ENCODE data around the gene ASTN2. TPM values are rescaled to one million over a fixed set of nuclear protein-coding genes. Genes with fewer than 3 reads are reported as not detected.

ASTN2 gene
- polyA plus RNA-seq, 2 donors = 0.26 to 0.35 TPM

DNA sequence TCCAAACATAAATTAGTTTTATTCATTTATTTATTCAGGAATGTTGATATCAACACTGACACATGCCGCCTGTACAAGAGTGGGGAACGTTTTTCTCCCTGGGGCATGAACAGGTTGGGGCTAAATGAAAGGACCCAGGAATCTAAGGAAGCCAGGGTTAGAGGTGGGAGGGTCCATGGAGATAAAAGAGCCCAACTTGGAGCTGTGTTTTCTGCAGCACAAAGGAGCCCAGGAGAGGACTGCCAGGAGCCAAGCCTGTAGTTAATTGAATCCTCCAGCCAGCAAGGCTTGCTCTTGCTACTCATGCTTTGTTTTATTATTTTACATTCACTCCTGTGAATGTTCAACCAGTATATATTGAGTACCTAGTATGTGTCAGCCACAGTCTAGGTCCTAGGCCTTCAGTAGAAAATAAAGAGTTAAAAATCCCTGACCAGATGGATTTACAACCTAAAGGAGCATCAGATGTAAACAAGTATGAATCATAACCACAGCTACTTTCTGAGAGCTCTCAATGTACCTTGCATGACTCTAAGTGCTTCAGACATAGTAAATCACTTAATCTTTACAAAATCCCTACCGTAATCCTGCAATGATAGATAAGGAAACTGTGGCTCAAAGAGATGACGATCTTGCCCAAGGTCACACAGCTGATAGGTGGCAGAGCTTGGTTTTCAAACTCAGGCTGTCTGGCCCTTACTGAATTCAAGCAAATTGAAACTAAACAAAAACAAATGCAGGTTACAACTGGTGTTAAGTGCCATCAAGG, 69.8 kb downstream of the ASTN2 start:
- WGBS, 2 donors = 33 to 35% methylated on average over 4 of the region's 4 CpGs

DNA sequence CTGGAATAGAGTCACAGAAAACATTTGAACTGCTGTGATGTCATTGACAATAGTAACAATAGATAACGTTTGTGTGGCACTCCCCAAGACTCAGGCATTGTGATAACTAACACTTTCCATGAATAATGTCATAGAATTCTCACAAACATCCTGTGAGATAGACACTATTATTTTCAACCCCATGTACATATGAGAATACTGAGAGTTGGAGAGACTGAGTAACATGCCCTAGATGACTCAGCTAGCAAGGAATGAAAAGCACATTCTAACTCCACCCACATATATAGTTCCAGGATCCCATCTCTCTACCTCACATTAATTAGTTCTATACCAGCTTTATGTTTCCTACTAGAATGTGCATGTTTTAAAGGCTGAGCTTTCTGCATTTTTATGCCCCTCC, 71.4 kb downstream of the ASTN2 start:
- H3K4me3 ChIP-seq (ENCODE audit: low read depth in 1 of 2, low read length in 2 of 2) = no peak overlapping the region
- no peaks in the 10 kb centered on the region for H3K27me3 ChIP-seq (ENCODE audit: control insufficient read depth in 1 of 2, insufficient read depth in 2 of 2, low read length in 2 of 2)
- 33 to 35% methylated on average over 1 of the region's 1 CpG for whole genome bisulfite sequencing, 2 donors
- H3K4me1 ChIP-seq (ENCODE audit: control insufficient read depth in 2 of 2, insufficient read depth in 2 of 2, low read length in 1 of 2) = no peaks in the 10 kb centered on the region
- H3K27ac ChIP-seq (ENCODE audit: low read depth in 2 of 2, low read length in 1 of 2) = no peak overlapping the region
- H3K36me3 ChIP-seq (ENCODE audit: control insufficient read depth in 2 of 2, insufficient read depth in 2 of 2, low read length in 1 of 2) = no peaks in the 10 kb centered on the region
- H3K9me3 ChIP-seq (ENCODE audit: control insufficient read depth in 2 of 2, insufficient read depth in 1 of 2, low read depth in 1 of 2, low read length in 1 of 2) = no peaks in the 10 kb centered on the region

More for the DNA sequence above, 69.8 kb downstream of the ASTN2 start:
- no peaks in the 10 kb centered on the region for H3K27me3 ChIP-seq (ENCODE audit: control insufficient read depth in 1 of 2, insufficient read depth in 2 of 2, low read length in 2 of 2)
- H3K36me3 ChIP-seq (ENCODE audit: control insufficient read depth in 2 of 2, insufficient read depth in 2 of 2, low read length in 1 of 2) = no peaks in the 10 kb centered on the region
- H3K9me3 ChIP-seq (ENCODE audit: control insufficient read depth in 2 of 2, insufficient read depth in 1 of 2, low read depth in 1 of 2, low read length in 1 of 2) = no peaks in the 10 kb centered on the region
- H3K4me1 ChIP-seq (ENCODE audit: control insufficient read depth in 2 of 2, insufficient read depth in 2 of 2, low read length in 1 of 2) = no peaks in the 10 kb centered on the region
- no peak overlapping the region for H3K4me3 ChIP-seq (ENCODE audit: low read depth in 1 of 2, low read length in 2 of 2)
- no peak overlapping the region for H3K27ac ChIP-seq (ENCODE audit: low read depth in 2 of 2, low read length in 1 of 2)

DNA sequence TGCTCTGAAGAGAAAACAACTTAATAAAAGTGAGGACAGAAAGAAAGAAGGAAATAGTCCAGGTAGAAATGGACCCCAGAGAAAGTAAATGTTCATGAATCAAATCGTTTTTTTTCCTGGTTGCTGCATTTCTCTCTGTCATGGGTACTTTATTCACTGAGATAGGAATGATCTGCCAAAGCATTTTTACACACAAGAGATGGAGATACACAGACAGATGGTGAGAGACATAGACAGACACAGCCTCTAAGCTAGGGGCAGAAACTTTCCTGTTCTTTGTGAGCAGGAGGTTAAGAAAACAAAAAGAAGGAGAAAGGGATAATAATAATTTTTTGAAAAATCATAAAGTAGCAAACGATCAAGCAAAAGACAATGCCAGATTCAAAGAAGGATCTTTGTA, 73.7 kb downstream of the ASTN2 start:
- Histone ChIP-seq H3K4me1 (ENCODE audit: control insufficient read depth in 2 of 2, insufficient read depth in 2 of 2, low read length in 1 of 2) (no peaks in the 10 kb centered on the region), H3K9me3 (ENCODE audit: control insufficient read depth in 2 of 2, insufficient read depth in 1 of 2, low read depth in 1 of 2, low read length in 1 of 2) (no peaks in the 10 kb centered on the region), H3K27ac (ENCODE audit: low read depth in 2 of 2, low read length in 1 of 2) (no peak overlapping the region), H3K36me3 (ENCODE audit: control insufficient read depth in 2 of 2, insufficient read depth in 2 of 2, low read length in 1 of 2) (no peaks in the 10 kb centered on the region), H3K4me3 (ENCODE audit: low read depth in 1 of 2, low read length in 2 of 2) (no peak overlapping the region), H3K27me3 (ENCODE audit: control insufficient read depth in 1 of 2, insufficient read depth in 2 of 2, low read length in 2 of 2) (no peaks in the 10 kb centered on the region)
- 52 to 60% methylated on average over 2 of the region's 2 CpGs for WGBS, 2 donors

DNA sequence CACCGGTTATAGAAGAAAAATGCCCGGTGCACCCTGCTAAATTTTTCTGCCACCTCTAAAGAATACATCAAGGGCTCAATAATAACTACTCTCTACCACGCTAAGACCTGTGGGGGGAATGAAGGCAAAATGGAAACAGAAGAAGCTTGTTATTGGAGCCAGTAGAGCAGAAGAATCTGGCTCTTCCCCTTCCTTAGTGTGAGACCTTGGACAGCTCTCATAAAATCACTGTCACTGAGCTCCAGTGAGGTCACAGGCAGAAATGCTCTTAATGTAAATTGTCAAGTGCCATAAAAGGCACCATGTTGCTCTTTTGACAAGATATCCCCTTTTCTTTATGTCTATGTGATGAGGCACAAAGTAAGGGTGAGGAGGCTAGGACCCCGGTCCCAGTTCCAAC, 74.4 kb downstream of the ASTN2 start:
- H3K27ac ChIP-seq (ENCODE audit: low read depth in 2 of 2, low read length in 1 of 2) = no peak overlapping the region
- H3K36me3 ChIP-seq (ENCODE audit: control insufficient read depth in 2 of 2, insufficient read depth in 2 of 2, low read length in 1 of 2) = no peaks in the 10 kb centered on the region
- no peaks in the 10 kb centered on the region for H3K4me1 ChIP-seq (ENCODE audit: control insufficient read depth in 2 of 2, insufficient read depth in 2 of 2, low read length in 1 of 2)
- H3K27me3 ChIP-seq (ENCODE audit: control insufficient read depth in 1 of 2, insufficient read depth in 2 of 2, low read length in 2 of 2) = no peaks in the 10 kb centered on the region
- WGBS, 2 donors = 87 to 89% methylated on average over 4 of the region's 4 CpGs
- H3K4me3 ChIP-seq (ENCODE audit: low read depth in 1 of 2, low read length in 2 of 2) = no peak overlapping the region
- H3K9me3 ChIP-seq (ENCODE audit: control insufficient read depth in 2 of 2, insufficient read depth in 1 of 2, low read depth in 1 of 2, low read length in 1 of 2) = no peaks in the 10 kb centered on the region

DNA sequence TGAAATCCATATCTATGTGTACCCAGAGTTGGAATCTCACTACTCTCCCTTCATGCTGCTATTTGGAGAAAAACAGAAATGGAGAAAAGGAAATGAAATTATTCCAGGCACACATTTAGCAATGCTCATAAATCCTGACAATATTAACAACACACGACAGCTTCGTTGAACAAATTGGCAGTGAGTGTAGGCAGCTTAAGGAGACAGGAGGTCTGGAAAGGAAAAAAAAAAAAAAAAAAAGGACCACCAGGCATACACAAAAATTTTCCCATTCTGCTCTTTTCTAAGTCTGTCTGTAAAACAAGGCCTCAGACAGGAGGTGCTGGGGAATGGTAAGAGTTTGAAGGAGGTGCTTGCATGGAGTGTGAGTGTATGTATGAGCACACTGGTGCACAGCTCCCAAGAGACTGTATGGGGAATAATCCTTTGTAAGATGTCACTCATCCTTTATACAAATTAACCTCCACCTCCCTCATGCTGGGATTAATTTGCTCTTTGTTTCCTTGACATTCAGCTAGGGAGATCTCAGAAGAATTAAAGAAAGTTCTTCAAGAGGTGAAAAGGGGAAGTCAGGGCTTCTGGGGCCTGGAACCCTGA, 78.9 kb downstream of the ASTN2 start:
- H3K9me3 ChIP-seq (ENCODE audit: control insufficient read depth in 2 of 2, insufficient read depth in 1 of 2, low read depth in 1 of 2, low read length in 1 of 2) = no peaks in the 10 kb centered on the region
- no peaks in the 10 kb centered on the region for H3K36me3 ChIP-seq (ENCODE audit: control insufficient read depth in 2 of 2, insufficient read depth in 2 of 2, low read length in 1 of 2)
- H3K4me1 ChIP-seq (ENCODE audit: control insufficient read depth in 2 of 2, insufficient read depth in 2 of 2, low read length in 1 of 2) = no peaks in the 10 kb centered on the region
- WGBS, 2 donors = 56 to 63% methylated on average over 2 of the region's 2 CpGs
- no peak overlapping the region for H3K27ac ChIP-seq (ENCODE audit: low read depth in 2 of 2, low read length in 1 of 2)
- no peaks in the 10 kb centered on the region for H3K27me3 ChIP-seq (ENCODE audit: control insufficient read depth in 1 of 2, insufficient read depth in 2 of 2, low read length in 2 of 2)
- H3K4me3 ChIP-seq (ENCODE audit: low read depth in 1 of 2, low read length in 2 of 2) = no peak overlapping the region

DNA sequence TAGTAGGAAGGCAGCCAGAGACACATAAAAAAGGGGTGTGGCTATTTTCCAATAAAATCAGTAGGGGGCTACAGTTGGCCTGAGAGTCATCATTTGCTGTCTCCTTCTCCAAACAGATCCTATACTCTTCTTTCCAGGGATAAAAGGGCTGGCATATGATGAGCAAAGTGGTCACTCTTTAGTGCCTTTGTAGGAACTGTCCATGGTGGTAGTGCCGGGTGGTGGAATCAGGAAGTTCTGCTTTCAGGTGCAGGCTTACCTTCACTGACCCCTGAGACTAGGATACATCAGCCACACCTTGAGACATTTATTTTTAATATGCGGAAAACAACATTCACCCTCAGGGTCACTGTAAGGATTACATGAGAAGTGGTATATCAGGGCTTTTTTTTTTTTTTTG, 80.8 kb downstream of the ASTN2 start:
- H3K36me3 ChIP-seq (ENCODE audit: control insufficient read depth in 2 of 2, insufficient read depth in 2 of 2, low read length in 1 of 2) = no peaks in the 10 kb centered on the region
- no peaks in the 10 kb centered on the region for H3K4me1 ChIP-seq (ENCODE audit: control insufficient read depth in 2 of 2, insufficient read depth in 2 of 2, low read length in 1 of 2)
- no peak overlapping the region for H3K4me3 ChIP-seq (ENCODE audit: low read depth in 1 of 2, low read length in 2 of 2)
- no peaks in the 10 kb centered on the region for H3K27me3 ChIP-seq (ENCODE audit: control insufficient read depth in 1 of 2, insufficient read depth in 2 of 2, low read length in 2 of 2)
- no peaks in the 10 kb centered on the region for H3K9me3 ChIP-seq (ENCODE audit: control insufficient read depth in 2 of 2, insufficient read depth in 1 of 2, low read depth in 1 of 2, low read length in 1 of 2)
- 75 to 90% methylated on average over 2 of the region's 2 CpGs for WGBS, 2 donors
- H3K27ac ChIP-seq (ENCODE audit: low read depth in 2 of 2, low read length in 1 of 2) = no peak overlapping the region

DNA sequence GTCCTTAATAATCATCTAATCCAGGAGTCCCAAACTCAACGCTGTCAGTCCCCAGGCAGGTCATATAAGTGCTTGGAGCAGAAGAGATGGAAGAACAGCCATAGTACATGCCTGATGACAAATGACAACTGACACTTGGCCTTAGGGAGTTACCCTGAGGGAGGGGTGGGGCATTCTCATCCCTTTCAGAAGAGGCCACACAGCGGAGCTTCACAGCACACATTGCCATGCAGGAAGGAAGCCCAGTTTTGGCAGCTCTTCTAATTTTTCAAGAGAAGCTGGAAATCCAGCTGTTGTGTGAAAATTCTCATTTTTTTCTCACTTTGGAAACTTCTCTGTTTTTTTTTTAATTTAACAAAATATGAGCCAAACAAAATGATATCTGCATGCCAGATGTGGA, 89.0 kb downstream of the ASTN2 start:
- 46 to 49% methylated on average over 2 of the region's 2 CpGs for WGBS, 2 donors

DNA sequence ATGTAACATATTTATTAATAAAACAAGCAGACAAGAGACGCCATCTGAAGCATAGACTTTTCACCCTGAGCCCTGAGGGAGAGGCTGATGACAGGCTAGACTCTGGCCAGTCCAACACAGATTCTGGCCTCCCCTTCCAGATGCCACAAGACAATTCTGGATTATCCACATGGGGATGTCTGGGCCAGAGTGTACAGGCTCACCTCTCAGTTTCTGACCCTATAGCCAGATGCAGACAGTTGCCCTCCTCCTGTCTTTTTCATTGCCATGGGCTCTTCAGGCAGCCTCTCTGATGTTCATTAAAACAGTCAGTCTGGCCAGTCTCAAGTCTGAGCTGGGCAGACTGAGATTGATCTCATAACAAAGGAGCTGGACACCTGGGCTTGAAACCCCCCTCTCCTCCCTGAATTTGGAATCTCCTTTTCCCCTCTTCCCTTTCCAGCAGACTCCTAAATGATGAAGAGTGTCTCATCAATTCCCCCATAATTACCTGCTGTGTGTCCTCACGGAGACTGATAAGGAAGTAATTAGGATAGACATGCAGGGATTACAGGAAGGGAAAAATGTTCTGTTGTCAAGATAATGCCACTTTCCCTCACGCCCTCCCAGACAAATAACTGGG, 89.6 kb downstream of the ASTN2 start:
- 46 to 59% methylated on average over 3 of the region's 3 CpGs for WGBS, 2 donors
- Histone ChIP-seq H3K27ac (ENCODE audit: low read depth in 2 of 2, low read length in 1 of 2) (no peak overlapping the region), H3K27me3 (ENCODE audit: control insufficient read depth in 1 of 2, insufficient read depth in 2 of 2, low read length in 2 of 2) (no peaks in the 10 kb centered on the region), H3K9me3 (ENCODE audit: control insufficient read depth in 2 of 2, insufficient read depth in 1 of 2, low read depth in 1 of 2, low read length in 1 of 2) (no peaks in the 10 kb centered on the region), H3K36me3 (ENCODE audit: control insufficient read depth in 2 of 2, insufficient read depth in 2 of 2, low read length in 1 of 2) (no peaks in the 10 kb centered on the region), H3K4me3 (ENCODE audit: low read depth in 1 of 2, low read length in 2 of 2) (no peak overlapping the region), H3K4me1 (ENCODE audit: control insufficient read depth in 2 of 2, insufficient read depth in 2 of 2, low read length in 1 of 2) (no peaks in the 10 kb centered on the region)

More for the DNA sequence above, 89.0 kb downstream of the ASTN2 start:
- no peak overlapping the region for H3K4me3 ChIP-seq (ENCODE audit: low read depth in 1 of 2, low read length in 2 of 2)
- no peak overlapping the region for H3K27ac ChIP-seq (ENCODE audit: low read depth in 2 of 2, low read length in 1 of 2)
- H3K9me3 ChIP-seq (ENCODE audit: control insufficient read depth in 2 of 2, insufficient read depth in 1 of 2, low read depth in 1 of 2, low read length in 1 of 2) = no peaks in the 10 kb centered on the region
- no peaks in the 10 kb centered on the region for H3K36me3 ChIP-seq (ENCODE audit: control insufficient read depth in 2 of 2, insufficient read depth in 2 of 2, low read length in 1 of 2)
- H3K27me3 ChIP-seq (ENCODE audit: control insufficient read depth in 1 of 2, insufficient read depth in 2 of 2, low read length in 2 of 2) = no peaks in the 10 kb centered on the region
- H3K4me1 ChIP-seq (ENCODE audit: control insufficient read depth in 2 of 2, insufficient read depth in 2 of 2, low read length in 1 of 2) = no peaks in the 10 kb centered on the region

DNA sequence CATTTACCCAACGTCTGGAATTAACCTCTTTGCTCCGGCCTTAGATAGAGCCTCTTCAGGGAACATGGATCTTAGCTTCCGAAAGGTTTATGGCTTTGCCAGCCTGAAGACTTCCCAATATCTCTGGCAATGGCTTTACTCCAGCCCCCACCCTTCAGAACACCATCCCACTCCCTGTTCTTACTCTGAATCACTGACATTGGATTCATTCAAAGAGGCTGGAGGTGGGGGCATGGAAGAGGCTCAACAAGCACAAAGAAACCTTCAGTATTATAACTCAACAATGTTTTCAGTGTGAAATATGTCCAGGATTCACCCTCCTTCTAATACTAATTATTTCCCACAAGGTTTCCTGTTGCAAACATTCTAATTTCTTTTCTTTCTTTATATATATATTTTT, 91.5 kb downstream of the ASTN2 start:
- no peaks in the 10 kb centered on the region for H3K9me3 ChIP-seq (ENCODE audit: control insufficient read depth in 2 of 2, insufficient read depth in 1 of 2, low read depth in 1 of 2, low read length in 1 of 2)
- H3K27me3 ChIP-seq (ENCODE audit: control insufficient read depth in 1 of 2, insufficient read depth in 2 of 2, low read length in 2 of 2) = no peaks in the 10 kb centered on the region
- H3K27ac ChIP-seq (ENCODE audit: low read depth in 2 of 2, low read length in 1 of 2) = no peak overlapping the region
- H3K4me3 ChIP-seq (ENCODE audit: low read depth in 1 of 2, low read length in 2 of 2) = no peak overlapping the region
- no peaks in the 10 kb centered on the region for H3K36me3 ChIP-seq (ENCODE audit: control insufficient read depth in 2 of 2, insufficient read depth in 2 of 2, low read length in 1 of 2)
- WGBS, 2 donors = 35% methylated on average over 3 of the region's 3 CpGs
- H3K4me1 ChIP-seq (ENCODE audit: control insufficient read depth in 2 of 2, insufficient read depth in 2 of 2, low read length in 1 of 2) = no peaks in the 10 kb centered on the region

All from esophagus (tissue), 2 donors.